Myometrial cell (primary cell): ENCODE results near the gene SEPTIN11. TPM values are rescaled to one million over a fixed set of nuclear protein-coding genes. Genes with fewer than 3 reads are reported as not detected.

Source experiments
- total RNA-seq: library from RNA; depleted of rRNA; stranded (reverse); fragments of >200 nt; gene quantifications from 2 replicates; pipeline ENCODE4 v1.2.3, GENCODE V29; 2015

SEPTIN11 gene
- total RNA-seq: 135 and 168 TPM in 2 replicates

GRCh38 chr4:76949276-76950051 lies at the start of gene SEPTIN11:
SEPTIN11 (plus strand) TSS chr4:76949752; CDS start chr4:76949904, 152 bp downstream.

Other genes starting within 250 kb of the SEPTIN11 start
- not detected in 2 replicates for gene SOWAHB, start 51.6 kb upstream of the SEPTIN11 start, total RNA-seq
- 143 and 190 TPM in 2 replicates for gene CCNI, start 126.2 kb downstream of the SEPTIN11 start, total RNA-seq
- gene CCNG2, start 207.5 kb downstream of the SEPTIN11 start, total RNA-seq: 6.1 and 12.9 TPM in 2 replicates